Stimulated activated CD4-positive, alpha-beta T cell treated with anti-CD3 and anti-CD28 coated beads, Interleukin-15, amount 100 ng/mL, for 1 hour (primary cell): ENCODE results near the gene EFCAB8.

Experiments
- DNase-seq, 2 donors: peaks; one replicate each; pipeline ENCODE4 v3.0.0-alpha.2; 2020; ENCODE audit warnings: low read depth in 1 of 2, low spot score in 1 of 2

Gene EFCAB8

GRCh38 chr20:33005132-33005566 lies 146.4 kb downstream of the EFCAB8 start:
- no peak for DNase-seq

- no peak for DNase-seq
Observed at GRCh38 chr20:33005908-33006775, 147.4 kb downstream of the EFCAB8 start.

DNA sequence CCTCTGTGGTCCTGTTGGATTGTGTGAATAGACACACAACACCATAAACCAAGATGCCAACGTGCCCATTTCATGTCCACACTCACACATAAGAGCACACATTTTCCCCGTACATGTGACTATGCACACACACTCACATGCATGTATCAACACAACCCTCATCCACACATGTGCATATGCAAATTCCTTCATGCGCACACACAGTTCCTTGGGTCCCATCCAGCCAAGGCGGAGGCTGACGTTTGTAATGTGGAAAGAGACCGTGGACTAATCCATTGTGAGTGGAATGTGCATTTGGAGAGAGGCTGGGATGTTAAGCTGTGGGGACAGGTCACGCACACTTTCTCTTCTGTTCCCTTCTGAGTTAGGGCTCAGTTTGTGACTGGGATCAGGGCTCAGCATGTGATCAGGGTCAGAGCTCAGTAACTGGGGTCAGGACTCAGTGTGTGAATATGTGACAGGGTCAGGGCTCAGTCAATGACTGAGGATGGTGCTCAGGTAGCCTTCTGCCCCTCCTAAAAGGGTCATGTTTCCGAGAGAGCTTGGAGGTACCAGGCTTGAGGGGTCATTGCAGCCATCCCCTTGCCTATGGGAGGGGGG lies 148.2 kb downstream of the EFCAB8 start:
- no peak for DNase-seq

GRCh38 chr20:33007376-33008335 lies 148.9 kb downstream of the EFCAB8 start, which contains the start of gene BPIFB2:
TSS of gene BPIFB2 (plus strand) at chr20:33007704. CDS start at chr20:33008575, 871 bp downstream.
- no peak for DNase-seq

DNA sequence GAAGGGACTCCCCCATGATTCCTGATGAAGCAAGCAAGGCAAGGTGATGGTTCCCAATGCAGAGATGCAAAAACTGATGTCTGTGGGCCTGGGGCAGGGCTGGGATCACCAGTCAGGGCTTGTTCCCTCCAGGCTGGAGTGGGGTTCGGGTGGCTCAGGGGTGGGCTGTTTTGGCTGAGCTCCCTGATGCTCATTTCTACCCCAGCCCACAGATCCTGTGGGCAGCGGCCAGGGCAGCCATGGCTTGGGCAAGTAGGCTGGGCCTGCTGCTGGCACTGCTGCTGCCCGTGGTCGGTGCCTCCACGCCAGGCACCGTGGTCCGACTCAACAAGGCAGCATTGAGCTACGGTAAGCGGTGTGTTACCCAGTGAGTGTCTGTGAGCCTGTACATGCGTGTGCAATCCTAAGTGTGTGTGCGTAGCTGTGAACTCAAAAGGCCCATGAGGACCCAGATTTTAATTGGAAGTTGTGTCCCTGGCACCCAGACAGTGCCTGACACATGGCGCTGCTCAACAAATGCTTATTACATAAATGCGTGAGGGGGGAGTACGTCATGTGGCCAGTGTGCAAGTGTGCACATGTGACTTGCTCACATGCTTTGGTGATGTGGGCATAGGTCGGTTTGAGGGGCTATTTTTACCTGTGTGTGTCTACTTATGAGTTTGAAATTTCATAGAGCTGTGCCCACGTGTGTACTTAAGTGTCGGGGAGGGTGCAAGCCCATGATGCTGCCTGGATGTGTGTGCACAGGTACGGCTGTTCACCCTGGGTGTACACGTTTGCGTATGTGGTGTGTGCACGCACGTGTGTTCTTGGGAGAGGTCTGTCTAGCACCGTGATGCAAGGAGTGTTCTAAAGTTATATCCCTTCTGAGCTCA lies 149.9 kb downstream of the EFCAB8 start:
- no peak for DNase-seq

- DNase-seq: no peak
Observed at GRCh38 chr20:33009214-33010132, 150.8 kb downstream of the EFCAB8 start.

- DNase-seq: no peak
Observed at GRCh38 chr20:33010133-33010504, 151.4 kb downstream of the EFCAB8 start.

DNA sequence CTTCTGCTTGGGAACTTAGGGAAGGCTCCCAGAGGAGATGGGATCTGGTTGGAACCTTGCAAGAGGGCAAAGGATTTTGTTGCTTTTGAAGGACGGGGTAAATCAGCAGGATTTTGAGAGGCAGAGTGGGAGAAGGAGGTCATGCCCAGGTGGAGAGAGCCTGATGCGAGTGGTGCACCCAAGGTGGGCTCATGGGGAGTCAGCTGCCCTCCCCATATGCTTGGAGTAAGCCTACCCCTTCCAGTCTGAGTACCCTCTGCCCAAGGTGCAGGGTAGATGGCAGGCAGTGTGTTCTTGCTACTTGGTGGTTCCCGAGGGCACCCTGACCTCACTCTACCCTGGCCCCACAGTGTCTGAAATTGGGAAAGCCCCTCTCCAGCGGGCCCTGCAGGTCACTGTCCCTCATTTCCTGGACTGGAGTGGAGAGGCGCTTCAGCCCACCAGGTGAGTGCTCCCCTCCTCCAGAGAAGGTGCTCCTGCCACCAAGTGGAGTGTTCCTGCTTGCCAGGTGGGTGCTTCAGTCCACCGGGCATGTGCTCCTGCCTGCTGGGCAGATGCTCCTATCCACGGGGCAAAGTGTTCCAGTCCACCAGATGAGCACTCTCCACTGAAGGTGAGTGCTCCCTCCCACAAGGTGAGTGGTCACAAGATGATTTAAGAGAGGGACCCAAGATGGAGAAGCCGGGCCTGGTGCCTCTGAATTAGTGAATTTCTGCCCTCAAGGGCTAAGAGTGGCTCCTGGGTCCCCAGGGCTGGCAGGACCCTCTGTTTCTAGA lies 152.1 kb downstream of the EFCAB8 start:
- no peak for DNase-seq
